DMS114 treated with DMSO at 0.1 percent for 48 hours (cell line): ENCODE data around the gene TRIM14.
"Not testable (repeated sequence)": the region's sequence is repeated elsewhere in the genome, so short reads cannot be mapped to it uniquely, and the experiment has no call there.

ENCODE experiments used
- DNase-seq: peaks from one replicate; lab custom pipeline; 2025; ENCODE audit not compliant: unreplicated experiment; lab: John Stamatoyannopoulos, UW

The TRIM14 gene

DNA sequence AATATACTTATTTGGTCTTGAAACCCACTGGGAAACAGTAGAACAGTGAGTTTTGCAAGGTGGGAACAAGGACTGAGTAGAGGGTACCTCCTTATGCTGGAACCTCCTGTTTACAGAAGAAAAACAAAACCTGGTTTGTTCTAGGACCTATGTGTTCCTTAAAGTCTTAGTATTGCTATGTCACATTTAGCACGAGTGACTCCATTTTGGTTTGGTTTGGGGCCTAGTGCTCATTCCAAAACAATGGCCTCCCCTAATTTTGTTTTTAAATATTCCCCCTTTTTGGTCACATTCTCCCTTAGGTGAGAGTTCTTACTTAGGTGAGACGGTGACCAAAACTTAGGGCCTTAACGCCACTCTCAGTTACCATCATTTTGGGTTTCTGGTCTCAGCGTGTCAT lies 68.7 kb downstream of the TRIM14 start:
- DNase-seq, result no peak

DNA sequence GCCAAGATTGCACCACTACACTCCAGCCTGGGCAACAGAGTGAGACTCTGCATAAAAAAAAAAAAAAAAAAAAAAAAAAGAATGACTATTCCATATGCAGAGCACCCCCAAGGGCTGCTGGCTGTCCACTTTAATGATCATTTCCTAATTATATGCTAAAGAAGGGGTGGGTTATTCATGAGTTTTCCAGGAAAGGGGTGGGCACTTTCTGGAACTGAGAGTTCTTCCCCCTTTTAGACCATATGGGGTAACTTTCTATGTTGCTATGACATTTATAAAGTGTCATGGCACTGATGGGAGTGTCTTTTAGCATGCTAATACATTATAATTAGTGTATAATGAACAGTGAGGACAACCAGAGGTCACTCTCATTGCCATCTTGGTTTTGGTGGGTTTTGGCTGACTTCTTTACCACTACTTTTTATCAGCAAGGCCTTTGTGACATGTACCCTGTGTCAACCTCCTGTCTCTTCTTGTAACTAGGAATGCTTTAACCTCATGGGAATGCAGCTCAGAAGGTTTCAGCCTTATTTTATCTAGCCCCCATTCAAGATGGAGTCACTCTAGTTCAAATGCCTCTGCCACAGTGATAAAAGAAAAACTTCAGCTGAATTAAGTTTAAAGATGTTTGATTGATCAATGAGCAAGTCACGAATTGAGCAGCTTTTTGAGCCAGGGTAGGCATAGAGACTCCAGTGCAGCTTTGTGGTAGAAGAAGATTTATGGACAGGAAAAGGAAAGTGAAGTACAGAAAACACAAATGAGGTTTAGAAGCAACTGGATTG lies 69.5 kb downstream of the TRIM14 start:
- no peak for DNase-seq

DNA sequence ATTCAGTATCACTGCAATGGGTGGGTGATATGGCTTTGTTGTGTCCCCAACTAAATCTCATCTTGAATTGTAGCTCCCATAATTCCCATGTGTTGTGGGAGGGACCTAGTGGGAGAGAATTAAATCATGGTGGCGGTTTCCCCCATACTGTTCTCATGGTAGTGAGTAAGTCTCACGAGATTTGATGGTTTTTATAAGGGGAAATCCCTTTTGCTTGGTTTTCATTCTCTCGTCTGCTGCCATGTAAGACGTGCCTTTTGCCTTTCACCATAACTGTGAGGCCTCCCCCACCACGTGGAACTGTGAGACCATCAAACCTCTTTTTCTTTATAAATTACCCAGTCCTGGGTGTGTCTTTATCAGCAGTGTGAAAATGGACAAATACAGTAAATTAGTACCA lies 72.0 kb downstream of the TRIM14 start:
- no peak for DNase-seq

- no peak for DNase-seq
Observed at GRCh38 chr9:98046180-98046543, 72.9 kb downstream of the TRIM14 start.

DNA sequence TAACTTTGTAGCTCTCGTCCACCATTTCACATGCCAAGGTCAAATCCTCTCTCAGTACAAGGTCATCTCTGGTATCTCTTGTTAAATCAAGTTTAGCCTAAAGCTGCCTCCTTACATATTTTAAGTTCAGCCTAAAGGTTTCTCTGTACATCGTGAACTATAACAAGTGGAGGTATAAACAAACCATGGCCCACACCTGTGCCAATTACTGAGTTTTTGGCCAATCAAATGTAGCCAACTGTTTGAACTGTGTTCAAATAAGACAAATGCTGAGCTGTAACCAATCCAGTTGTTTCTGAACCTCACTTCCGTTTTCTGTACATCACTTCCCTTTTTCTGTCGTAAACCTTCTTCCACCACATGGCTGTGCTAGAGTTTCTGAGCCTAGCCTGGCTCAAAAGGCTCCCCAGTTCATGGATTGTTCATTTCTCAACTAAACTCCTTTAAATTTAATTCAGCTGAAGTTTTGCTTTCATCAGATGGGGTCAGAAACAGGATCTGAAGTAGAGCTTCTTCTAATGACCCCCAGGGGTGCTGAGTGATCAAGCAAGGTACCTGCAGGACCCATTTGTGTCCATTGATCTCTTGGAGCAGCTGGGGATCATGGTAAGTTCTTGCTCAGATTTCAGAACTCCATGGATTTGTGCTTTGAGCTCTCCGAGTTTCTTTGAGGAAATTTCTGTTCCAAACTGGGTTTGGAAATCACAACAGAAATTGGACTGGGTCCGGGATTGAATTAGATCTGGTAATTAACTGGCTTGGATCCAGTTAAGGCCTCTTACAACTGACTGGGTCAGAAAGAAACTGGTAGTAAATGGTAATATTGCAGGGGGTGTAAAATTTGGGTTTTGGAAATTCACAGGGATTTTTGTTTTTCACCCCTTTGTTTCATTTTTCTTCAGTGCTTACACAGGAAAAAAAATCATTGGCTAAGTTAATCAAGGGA lies 73.5 kb downstream of the TRIM14 start:
- DNase-seq, result no peak

DNA sequence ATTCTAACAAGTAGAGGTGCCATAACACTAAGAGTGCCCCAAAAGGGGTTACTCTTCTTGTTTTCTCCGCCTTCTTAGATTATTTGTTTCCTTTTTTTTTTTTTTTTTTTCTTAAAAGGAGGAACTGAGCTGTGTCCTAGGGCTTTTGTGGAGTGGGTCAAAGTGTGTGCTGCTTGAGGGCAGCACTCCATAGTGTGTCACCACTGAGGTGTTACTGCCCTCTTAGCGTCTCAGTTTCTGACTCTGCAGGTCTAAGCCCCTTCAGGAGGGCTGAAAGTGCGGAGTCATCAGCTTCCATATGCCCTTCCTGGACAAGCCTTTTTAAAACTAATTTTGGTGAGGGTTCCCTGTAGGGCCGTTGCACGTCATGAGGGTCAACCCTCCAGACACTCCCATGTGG lies 75.1 kb downstream of the TRIM14 start:
- no peak for DNase-seq

GRCh38 chr9:98040212-98040611 lies 78.8 kb downstream of the TRIM14 start:
- DNase-seq, result no peak

DNA sequence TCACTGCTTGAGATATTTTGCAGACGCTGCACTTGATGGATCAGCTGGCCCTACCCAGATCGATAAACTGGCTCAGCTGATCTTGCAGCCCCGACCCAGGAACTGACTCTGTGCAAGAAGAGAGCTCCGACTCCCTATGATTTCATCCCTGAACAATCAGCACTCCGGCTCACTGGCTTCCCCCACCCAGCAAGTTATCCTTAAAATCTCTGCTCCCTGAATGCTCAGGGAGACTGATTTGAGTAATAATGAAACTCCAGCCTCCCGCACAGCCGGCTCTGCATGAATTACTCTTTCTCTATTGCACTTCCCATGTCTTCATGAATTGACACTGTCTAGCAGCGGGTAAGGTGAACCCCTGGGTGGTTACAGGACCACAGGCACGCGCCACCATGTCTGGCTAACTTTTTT lies 79.4 kb downstream of the TRIM14 start:
- no peak for DNase-seq

GRCh38 chr9:98038958-98039357 lies 80.1 kb downstream of the TRIM14 start:
- DNase-seq, result no peak

GRCh38 chr9:98037357-98037756 lies 81.7 kb downstream of the TRIM14 start:
- DNase-seq, result no peak

- peak; percentile 21 for DNase-seq
Observed at GRCh38 chr9:98034593-98035546, 84.2 kb downstream of the TRIM14 start.

DNA sequence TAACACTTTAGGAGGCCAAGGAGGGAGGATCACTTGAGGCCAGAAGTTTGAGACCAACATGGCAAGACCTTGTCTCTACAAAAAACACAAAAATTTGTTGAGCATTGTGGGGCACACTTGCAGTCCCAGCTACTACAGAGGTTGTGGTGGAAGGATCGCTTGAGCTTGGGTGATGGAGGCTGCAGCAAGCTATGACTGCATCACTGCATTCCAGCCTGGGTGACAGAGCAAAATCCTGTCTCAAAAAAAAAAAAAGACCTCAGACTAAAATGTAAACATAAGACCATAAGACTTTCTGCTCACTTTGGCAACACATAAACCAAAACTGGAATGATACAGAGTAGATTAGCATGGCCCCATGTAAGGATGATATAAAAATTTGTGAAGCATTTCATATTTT lies 87.1 kb downstream of the TRIM14 start:
- no peak for DNase-seq

DNA sequence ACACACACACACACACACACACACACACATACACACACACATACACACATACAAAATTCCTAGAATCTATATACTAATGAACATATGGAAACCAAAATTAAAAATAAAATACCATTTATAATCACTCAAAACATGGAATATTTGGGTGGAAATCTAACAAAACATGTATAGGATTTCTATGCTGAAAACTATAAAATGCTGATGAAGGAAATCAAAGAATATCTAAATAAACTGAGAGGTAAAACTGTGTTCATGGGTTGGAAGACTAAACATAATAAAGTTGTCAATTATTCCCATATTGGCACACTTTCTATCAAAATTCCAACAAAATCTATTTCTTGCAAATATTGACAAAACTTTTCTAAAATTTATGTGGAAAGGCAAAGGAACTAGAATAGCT lies 87.9 kb downstream of the TRIM14 start:
- no peak for DNase-seq

- no peak for DNase-seq
Observed at GRCh38 chr9:98024702-98025101, 94.3 kb downstream of the TRIM14 start.

DNA sequence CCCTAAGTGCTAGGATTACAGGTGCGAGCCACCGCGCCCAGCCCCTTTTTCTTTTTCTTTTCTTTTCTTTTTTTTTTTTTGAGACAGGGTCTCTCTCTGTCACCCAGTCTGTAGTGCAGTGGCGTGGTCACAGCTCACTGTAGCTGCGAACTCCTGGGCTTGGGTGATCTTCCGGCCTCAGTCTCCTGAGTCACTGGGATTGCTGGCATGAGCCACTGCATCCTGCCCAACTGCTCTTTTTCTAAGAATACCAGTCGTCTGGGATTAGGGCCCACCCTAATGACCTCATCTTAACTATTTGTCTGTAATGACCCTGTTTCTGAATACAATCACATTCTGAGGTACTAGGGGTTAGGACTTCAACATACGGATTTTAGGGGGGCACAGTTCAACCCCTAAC lies 96.6 kb downstream of the TRIM14 start:
- DNase-seq, result no peak

GRCh38 chr9:98021306-98022040 lies 97.5 kb downstream of the TRIM14 start:
- DNase-seq, result no peak

DNA sequence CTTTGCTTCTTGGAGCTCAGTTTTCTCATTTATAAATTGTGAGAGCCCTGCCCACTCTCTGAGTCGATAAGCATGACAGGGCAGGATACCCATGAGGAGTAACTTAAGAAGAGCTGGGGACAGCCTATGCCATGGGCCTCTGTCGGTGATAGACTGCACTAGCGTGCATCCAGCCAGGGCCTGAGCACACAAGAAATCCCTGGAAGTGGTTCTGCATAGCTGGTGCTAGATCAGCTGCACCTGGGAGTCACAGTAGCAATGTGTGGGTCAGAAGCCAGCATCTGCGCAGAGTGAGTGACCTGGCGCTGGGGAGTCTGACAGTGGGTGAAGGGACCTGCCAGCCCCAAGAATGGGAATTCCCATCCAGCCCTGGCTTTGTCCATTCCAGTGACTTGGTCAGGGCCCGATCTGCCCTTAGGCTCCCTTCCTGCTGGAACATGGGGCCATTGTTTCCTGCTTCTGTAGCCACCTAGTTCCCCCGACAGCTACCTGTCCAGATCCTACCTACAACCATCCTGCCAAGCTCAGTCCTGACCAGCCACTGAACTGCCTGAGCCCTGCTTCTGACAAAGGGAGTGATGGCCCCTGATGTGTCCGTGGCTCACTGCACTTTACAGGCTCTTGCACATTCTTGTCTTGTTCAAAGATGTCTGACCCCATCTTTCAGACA lies 98.4 kb downstream of the TRIM14 start:
- no peak for DNase-seq

DNA sequence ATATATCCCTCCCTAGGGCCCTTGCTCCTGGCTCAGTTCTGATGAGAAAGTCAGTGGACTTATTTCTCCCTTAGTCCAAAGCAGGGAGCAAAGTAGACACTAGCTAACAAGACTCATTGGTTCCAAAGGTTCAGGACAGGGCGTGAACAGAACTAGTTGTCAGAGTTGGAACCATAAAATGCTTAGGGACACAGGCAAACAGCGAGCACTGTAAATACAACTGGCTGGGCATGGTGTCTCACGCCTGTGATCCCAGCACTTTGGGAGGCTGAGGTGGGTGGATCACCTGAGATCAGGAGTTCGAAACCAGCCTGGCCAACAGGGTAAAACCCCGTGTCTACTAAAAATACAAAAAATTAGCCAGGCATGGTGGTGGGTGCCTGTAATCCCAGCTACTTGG lies 99.2 kb downstream of the TRIM14 start:
- not testable (repeated sequence) for DNase-seq
